GM18505 (cell line): ENCODE measurements around the gene GRIK1.

ENCODE experiments used
- ATAC-seq: cut with Tn5 transposase; IDR thresholded peaks from one replicate; pipeline ENCODE4 v1.9.1; 2021; ENCODE audit not compliant: unreplicated experiment
- POLR2A ChIP-seq: IDR thresholded peaks from 4 replicates; pipeline ENCODE4 v1.6.1; 2011; ENCODE audit warnings: borderline replicate concordance; ENCODE audit not compliant: insufficient read depth, insufficient read length; ENCODE audit errors: extremely low read depth

Gene GRIK1

GRCh38 chr21:29637553-29637952 lies 302.2 kb downstream of the GRIK1 start:
- ATAC-seq, result no peak
- no peak for TF ChIP-seq POLR2A

- no peak for TF ChIP-seq POLR2A
- ATAC-seq, result no peak
Measured at GRCh38 chr21:29637134-29637533, 302.7 kb downstream of the GRIK1 start.

- ATAC-seq, result no peak
- TF ChIP-seq POLR2A, result no peak
Measured at GRCh38 chr21:29634418-29634817, 305.4 kb downstream of the GRIK1 start.

- ATAC-seq, result no peak
Measured at GRCh38 chr21:29633756-29634155, 306.0 kb downstream of the GRIK1 start.

GRCh38 chr21:29630441-29630840 lies 309.4 kb downstream of the GRIK1 start:
- TF ChIP-seq POLR2A, result no peak
- no peak for ATAC-seq

More at GRCh38 chr21:29633756-29634155, 306.0 kb downstream of the GRIK1 start:
- TF ChIP-seq POLR2A, result no peak

- ATAC-seq, result no peak
- no peak for TF ChIP-seq POLR2A
Measured at GRCh38 chr21:29627905-29628304, 311.9 kb downstream of the GRIK1 start.

GRCh38 chr21:29626801-29627470 lies 312.9 kb downstream of the GRIK1 start:
- TF ChIP-seq POLR2A, result no peak
- ATAC-seq, result no peak

- no peak for TF ChIP-seq POLR2A
- ATAC-seq, result no peak
Measured at GRCh38 chr21:29625990-29626389, 313.8 kb downstream of the GRIK1 start.

GRCh38 chr21:29624776-29625175 lies 315.0 kb downstream of the GRIK1 start:
- TF ChIP-seq POLR2A, result no peak
- ATAC-seq, result no peak

- ATAC-seq, result no peak
- no peak for TF ChIP-seq POLR2A
Measured at GRCh38 chr21:29621525-29621924, 318.3 kb downstream of the GRIK1 start.

- no peak for TF ChIP-seq POLR2A
- ATAC-seq, result no peak
Measured at GRCh38 chr21:29616209-29616751, 323.5 kb downstream of the GRIK1 start.

GRCh38 chr21:29613877-29614276 lies 325.9 kb downstream of the GRIK1 start:
- ATAC-seq, result no peak
- TF ChIP-seq POLR2A, result no peak

- ATAC-seq, result no peak
- TF ChIP-seq POLR2A, result no peak
Measured at GRCh38 chr21:29613021-29613420, 326.8 kb downstream of the GRIK1 start.

GRCh38 chr21:29610779-29611360 lies 328.9 kb downstream of the GRIK1 start:
- no peak for TF ChIP-seq POLR2A

More at GRCh38 chr21:29610779-29611360, 328.9 kb downstream of the GRIK1 start:
- ATAC-seq, result no peak
